ENCODE data around the gene COL25A1.

Gene COL25A1

DNA sequence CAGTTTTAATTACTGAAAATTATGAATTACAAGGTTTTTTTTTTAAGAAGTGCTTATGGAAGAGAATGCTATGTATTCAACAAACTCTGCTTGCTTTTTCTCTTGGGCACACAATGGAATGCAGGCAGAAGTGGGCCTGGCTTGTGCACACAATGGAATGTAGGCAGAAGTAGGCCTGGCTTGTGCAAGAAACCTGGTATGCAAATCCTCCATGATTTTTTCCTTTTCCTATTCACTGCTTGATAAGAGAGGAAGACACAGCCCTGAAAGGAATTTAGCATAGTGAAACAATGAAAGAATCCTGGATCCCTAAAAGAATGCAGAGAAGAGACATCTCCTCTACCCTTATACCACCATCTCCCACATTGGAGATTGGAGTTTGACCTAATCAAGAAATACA, 138.4 kb downstream of the COL25A1 start:
- Histone ChIP-seq H3K9ac (ENCODE audit: low read length in 5 of 5) (no peak overlapping the region), H3K27me3 (ENCODE audit: control insufficient read depth in 5 of 5, insufficient read depth in 4 of 5, low read length in 5 of 5) (no peaks in the 10 kb centered on the region), H3K27ac (ENCODE audit: low read depth, low read length) (no peak overlapping the region), H3K4me3 (ENCODE audit: low read depth in 1 of 5, low read length in 5 of 5) (no peak overlapping the region), H3K36me3 (ENCODE audit: control insufficient read depth in 5 of 5, insufficient read depth in 5 of 5, low read length in 5 of 5) (no peaks in the 10 kb centered on the region), H3K4me1 (ENCODE audit: control insufficient read depth in 5 of 5, insufficient read depth in 5 of 5, low read length in 5 of 5) (peaks cover 0 to 2% (median 0%) of the 10 kb centered on the region in 5 donors), H3K9me3 (ENCODE audit: control insufficient read depth in 5 of 5, low read length in 5 of 5) (no peaks in the 10 kb centered on the region)

- H3K27ac ChIP-seq (ENCODE audit: low read depth, low read length), result no peak overlapping the region
- H3K4me3 ChIP-seq (ENCODE audit: low read depth in 1 of 5, low read length in 5 of 5), result no peak overlapping the region
- H3K36me3 ChIP-seq (ENCODE audit: control insufficient read depth in 5 of 5, insufficient read depth in 5 of 5, low read length in 5 of 5), result no peaks in the 10 kb centered on the region
Observed at GRCh38 chr4:109163493-109163892, 139.0 kb downstream of the COL25A1 start.

DNA sequence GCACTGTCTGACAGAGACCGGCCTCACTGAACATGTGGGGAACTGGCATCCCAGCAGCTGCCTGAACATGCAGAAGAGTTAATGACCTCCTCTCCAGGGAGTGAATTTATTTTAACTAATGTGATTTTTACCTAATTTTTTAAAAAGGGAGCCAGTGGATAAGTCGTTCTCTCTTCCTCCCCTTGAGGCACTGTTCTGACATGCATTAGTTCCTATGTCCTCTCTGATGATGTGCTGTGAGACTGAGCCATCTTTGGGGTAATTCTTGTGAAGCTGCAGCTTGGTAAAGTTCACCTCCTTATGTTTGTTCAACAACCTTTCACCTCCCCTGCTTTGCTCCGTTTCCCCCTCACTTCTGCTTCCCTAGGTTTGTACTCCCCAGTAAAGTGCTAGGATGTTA, 139.7 kb downstream of the COL25A1 start:
- H3K4me1 ChIP-seq (ENCODE audit: control insufficient read depth in 5 of 5, insufficient read depth in 5 of 5, low read length in 5 of 5), result peaks cover 0 to 2% (median 0%) of the 10 kb centered on the region in 5 donors
- no peaks in the 10 kb centered on the region for H3K9me3 ChIP-seq (ENCODE audit: control insufficient read depth in 5 of 5, low read length in 5 of 5)
- H3K36me3 ChIP-seq (ENCODE audit: control insufficient read depth in 5 of 5, insufficient read depth in 5 of 5, low read length in 5 of 5), result no peaks in the 10 kb centered on the region
- no peak overlapping the region for H3K4me3 ChIP-seq (ENCODE audit: low read depth in 1 of 5, low read length in 5 of 5)
- H3K9ac ChIP-seq (ENCODE audit: low read length in 5 of 5), result no peak overlapping the region
- no peaks in the 10 kb centered on the region for H3K27me3 ChIP-seq (ENCODE audit: control insufficient read depth in 5 of 5, insufficient read depth in 4 of 5, low read length in 5 of 5)
- H3K27ac ChIP-seq (ENCODE audit: low read depth, low read length), result no peak overlapping the region

More at GRCh38 chr4:109163493-109163892, 139.0 kb downstream of the COL25A1 start:
- no peak overlapping the region for H3K9ac ChIP-seq (ENCODE audit: low read length in 5 of 5)
- H3K27me3 ChIP-seq (ENCODE audit: control insufficient read depth in 5 of 5, insufficient read depth in 4 of 5, low read length in 5 of 5), result no peaks in the 10 kb centered on the region
- H3K9me3 ChIP-seq (ENCODE audit: control insufficient read depth in 5 of 5, low read length in 5 of 5), result no peaks in the 10 kb centered on the region
- peaks cover 0 to 2% (median 0%) of the 10 kb centered on the region in 5 donors for H3K4me1 ChIP-seq (ENCODE audit: control insufficient read depth in 5 of 5, insufficient read depth in 5 of 5, low read length in 5 of 5)

- Histone ChIP-seq H3K27ac (ENCODE audit: low read depth, low read length) (no peak overlapping the region), H3K36me3 (ENCODE audit: control insufficient read depth in 5 of 5, insufficient read depth in 5 of 5, low read length in 5 of 5) (no peaks in the 10 kb centered on the region), H3K9me3 (ENCODE audit: control insufficient read depth in 5 of 5, low read length in 5 of 5) (no peaks in the 10 kb centered on the region), H3K27me3 (ENCODE audit: control insufficient read depth in 5 of 5, insufficient read depth in 4 of 5, low read length in 5 of 5) (no peaks in the 10 kb centered on the region), H3K4me1 (ENCODE audit: control insufficient read depth in 5 of 5, insufficient read depth in 5 of 5, low read length in 5 of 5) (peaks cover 0 to 9% (median 0%) of the 10 kb centered on the region in 5 donors), H3K4me3 (ENCODE audit: low read depth in 1 of 5, low read length in 5 of 5) (no peak overlapping the region), H3K9ac (ENCODE audit: low read length in 5 of 5) (no peak overlapping the region)
Observed at GRCh38 chr4:109160494-109160893, 142.0 kb downstream of the COL25A1 start.

DNA sequence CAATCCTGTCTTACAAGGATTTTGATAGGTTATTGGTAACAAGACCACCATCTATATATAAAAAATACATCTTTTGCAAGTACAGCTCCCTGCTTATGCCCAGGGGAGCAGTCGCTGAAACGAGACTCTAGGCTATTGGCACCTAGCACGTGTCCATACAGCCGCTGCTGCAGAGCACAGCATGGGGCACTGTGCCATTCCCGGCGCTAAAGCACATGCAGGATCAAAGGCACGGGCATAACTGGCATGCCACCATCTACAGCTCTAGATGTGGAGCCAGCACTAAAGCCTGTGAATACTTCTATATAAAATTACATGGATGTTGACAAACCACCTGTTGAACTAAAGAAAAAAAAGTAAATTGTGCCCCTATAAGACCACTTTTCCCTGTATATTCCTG, 144.8 kb downstream of the COL25A1 start:
- no peak overlapping the region for H3K9ac ChIP-seq (ENCODE audit: low read length in 5 of 5)
- no peaks in the 10 kb centered on the region for H3K36me3 ChIP-seq (ENCODE audit: control insufficient read depth in 5 of 5, insufficient read depth in 5 of 5, low read length in 5 of 5)
- no peak overlapping the region for H3K27ac ChIP-seq (ENCODE audit: low read depth, low read length)
- peaks cover 0 to 12% (median 0%) of the 10 kb centered on the region in 5 donors for H3K4me1 ChIP-seq (ENCODE audit: control insufficient read depth in 5 of 5, insufficient read depth in 5 of 5, low read length in 5 of 5)
- H3K27me3 ChIP-seq (ENCODE audit: control insufficient read depth in 5 of 5, insufficient read depth in 4 of 5, low read length in 5 of 5), result no peaks in the 10 kb centered on the region
- no peaks in the 10 kb centered on the region for H3K9me3 ChIP-seq (ENCODE audit: control insufficient read depth in 5 of 5, low read length in 5 of 5)
- no peak overlapping the region for H3K4me3 ChIP-seq (ENCODE audit: low read depth in 1 of 5, low read length in 5 of 5)

- no peaks in the 10 kb centered on the region for H3K27me3 ChIP-seq (ENCODE audit: control insufficient read depth in 5 of 5, insufficient read depth in 4 of 5, low read length in 5 of 5)
- H3K4me1 ChIP-seq (ENCODE audit: control insufficient read depth in 5 of 5, insufficient read depth in 5 of 5, low read length in 5 of 5), result peaks cover 0 to 12% (median 0%) of the 10 kb centered on the region in 5 donors
- H3K9ac ChIP-seq (ENCODE audit: low read length in 5 of 5), result no peak overlapping the region
- H3K27ac ChIP-seq (ENCODE audit: low read depth, low read length), result no peak overlapping the region
- no peaks in the 10 kb centered on the region for H3K9me3 ChIP-seq (ENCODE audit: control insufficient read depth in 5 of 5, low read length in 5 of 5)
- H3K4me3 ChIP-seq (ENCODE audit: low read depth in 1 of 5, low read length in 5 of 5), result no peak overlapping the region
- no peaks in the 10 kb centered on the region for H3K36me3 ChIP-seq (ENCODE audit: control insufficient read depth in 5 of 5, insufficient read depth in 5 of 5, low read length in 5 of 5)
Observed at GRCh38 chr4:109157205-109157604, 145.3 kb downstream of the COL25A1 start.

GRCh38 chr4:109156356-109156755, 146.1 kb downstream of the COL25A1 start:
- Histone ChIP-seq H3K27ac (ENCODE audit: low read depth, low read length) (no peak overlapping the region), H3K9ac (ENCODE audit: low read length in 5 of 5) (no peak overlapping the region), H3K27me3 (ENCODE audit: control insufficient read depth in 5 of 5, insufficient read depth in 4 of 5, low read length in 5 of 5) (no peaks in the 10 kb centered on the region), H3K4me1 (ENCODE audit: control insufficient read depth in 5 of 5, insufficient read depth in 5 of 5, low read length in 5 of 5) (peaks cover 0 to 12% (median 0%) of the 10 kb centered on the region in 5 donors), H3K4me3 (ENCODE audit: low read depth in 1 of 5, low read length in 5 of 5) (no peak overlapping the region), H3K9me3 (ENCODE audit: control insufficient read depth in 5 of 5, low read length in 5 of 5) (no peaks in the 10 kb centered on the region), H3K36me3 (ENCODE audit: control insufficient read depth in 5 of 5, insufficient read depth in 5 of 5, low read length in 5 of 5) (no peaks in the 10 kb centered on the region)

- H3K9ac ChIP-seq (ENCODE audit: low read length in 5 of 5), result no peak overlapping the region
- no peaks in the 10 kb centered on the region for H3K27me3 ChIP-seq (ENCODE audit: control insufficient read depth in 5 of 5, insufficient read depth in 4 of 5, low read length in 5 of 5)
- H3K9me3 ChIP-seq (ENCODE audit: control insufficient read depth in 5 of 5, low read length in 5 of 5), result no peaks in the 10 kb centered on the region
- peaks cover 0 to 12% (median 0%) of the 10 kb centered on the region in 5 donors for H3K4me1 ChIP-seq (ENCODE audit: control insufficient read depth in 5 of 5, insufficient read depth in 5 of 5, low read length in 5 of 5)
- no peaks in the 10 kb centered on the region for H3K36me3 ChIP-seq (ENCODE audit: control insufficient read depth in 5 of 5, insufficient read depth in 5 of 5, low read length in 5 of 5)
- H3K4me3 ChIP-seq (ENCODE audit: low read depth in 1 of 5, low read length in 5 of 5), result no peak overlapping the region
- H3K27ac ChIP-seq (ENCODE audit: low read depth, low read length), result no peak overlapping the region
Observed at GRCh38 chr4:109155682-109156283, 146.7 kb downstream of the COL25A1 start.

GRCh38 chr4:109155084-109155483, 147.4 kb downstream of the COL25A1 start:
- Histone ChIP-seq H3K27me3 (ENCODE audit: control insufficient read depth in 5 of 5, insufficient read depth in 4 of 5, low read length in 5 of 5) (no peaks in the 10 kb centered on the region), H3K9me3 (ENCODE audit: control insufficient read depth in 5 of 5, low read length in 5 of 5) (no peaks in the 10 kb centered on the region), H3K4me3 (ENCODE audit: low read depth in 1 of 5, low read length in 5 of 5) (no peak overlapping the region), H3K9ac (ENCODE audit: low read length in 5 of 5) (no peak overlapping the region), H3K27ac (ENCODE audit: low read depth, low read length) (no peak overlapping the region), H3K36me3 (ENCODE audit: control insufficient read depth in 5 of 5, insufficient read depth in 5 of 5, low read length in 5 of 5) (no peaks in the 10 kb centered on the region), H3K4me1 (ENCODE audit: control insufficient read depth in 5 of 5, insufficient read depth in 5 of 5, low read length in 5 of 5) (peaks cover 0 to 12% (median 0%) of the 10 kb centered on the region in 5 donors)

- no peaks in the 10 kb centered on the region for H3K27me3 ChIP-seq (ENCODE audit: control insufficient read depth in 5 of 5, insufficient read depth in 4 of 5, low read length in 5 of 5)
Observed at GRCh38 chr4:109154424-109154823, 148.0 kb downstream of the COL25A1 start.

More at GRCh38 chr4:109154424-109154823, 148.0 kb downstream of the COL25A1 start:
- Histone ChIP-seq H3K4me3 (ENCODE audit: low read depth in 1 of 5, low read length in 5 of 5) (no peak overlapping the region), H3K36me3 (ENCODE audit: control insufficient read depth in 5 of 5, insufficient read depth in 5 of 5, low read length in 5 of 5) (no peaks in the 10 kb centered on the region), H3K27ac (ENCODE audit: low read depth, low read length) (no peak overlapping the region), H3K4me1 (ENCODE audit: control insufficient read depth in 5 of 5, insufficient read depth in 5 of 5, low read length in 5 of 5) (peaks cover 0 to 12% (median 0%) of the 10 kb centered on the region in 5 donors), H3K9ac (ENCODE audit: low read length in 5 of 5) (no peak overlapping the region), H3K9me3 (ENCODE audit: control insufficient read depth in 5 of 5, low read length in 5 of 5) (no peaks in the 10 kb centered on the region)

All from subcutaneous abdominal adipose tissue (tissue), 5 donors.